SU-DHL-6 (cell line): ENCODE measurements around the gene WDCP.

Source experiments
- EZH2phosphoT487 ChIP-seq: fragments of 200-600 bp; sonication (generic), shearing (Covaris generic); conservative IDR thresholded peaks from 2 replicates; pipeline ENCODE4 v1.6.1; 2018; ENCODE audit warnings: mild to moderate bottlenecking, antibody characterized with exemption, low read length, moderate library complexity, mixed read lengths
- TF ChIP-seq, protein P1 (sequence below): fragments of 200-600 bp; sonication (generic); IDR thresholded peaks from one replicate; pipeline ENCODE4 v1.5.1; 2017; ENCODE audit warnings: antibody characterized with exemption, mild to moderate bottlenecking, low read length, moderate library complexity; ENCODE audit not compliant: insufficient read depth, poor library complexity, severe bottlenecking

DNA sequence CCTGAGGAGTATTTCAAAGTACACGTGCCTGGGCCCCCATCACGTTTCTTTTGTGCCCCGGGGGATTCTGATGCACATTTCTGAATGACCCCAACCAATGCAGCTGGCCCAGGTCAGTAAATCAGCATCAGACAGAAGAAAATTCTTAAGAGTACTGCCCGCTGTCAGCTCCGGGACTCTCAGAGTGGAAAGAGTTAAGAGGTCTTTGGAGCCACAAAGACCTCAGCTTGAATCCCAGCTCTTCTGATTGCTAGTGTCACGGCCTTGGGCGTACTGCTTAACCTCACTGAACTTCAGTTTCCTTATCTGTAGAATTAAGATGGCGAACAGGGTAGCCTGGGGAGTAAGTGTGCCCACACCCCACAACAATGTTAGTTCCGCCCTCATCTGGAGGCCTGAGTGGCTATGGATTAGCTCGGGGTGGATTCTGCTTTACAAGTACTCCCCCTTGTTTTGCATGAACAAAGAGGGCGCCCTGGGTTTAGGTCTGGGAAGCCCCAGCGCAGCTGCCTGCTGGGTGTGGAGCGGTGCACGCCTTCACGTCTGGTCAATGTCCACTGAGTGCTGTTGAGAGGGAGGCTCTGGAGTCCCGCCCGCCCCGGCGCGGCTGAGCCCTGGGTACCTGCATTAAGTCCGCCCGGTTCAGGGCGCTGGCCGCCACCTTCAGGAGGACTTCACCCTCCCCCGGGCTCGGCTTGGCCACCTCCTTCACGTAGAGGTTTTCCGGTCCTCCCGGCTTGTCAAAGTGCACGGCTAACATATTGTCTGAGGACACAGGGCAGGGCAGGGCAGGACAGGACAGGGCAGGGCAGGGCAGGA lies 36.6 kb upstream of the WDCP start:
- TF ChIP-seq, protein P1, sequence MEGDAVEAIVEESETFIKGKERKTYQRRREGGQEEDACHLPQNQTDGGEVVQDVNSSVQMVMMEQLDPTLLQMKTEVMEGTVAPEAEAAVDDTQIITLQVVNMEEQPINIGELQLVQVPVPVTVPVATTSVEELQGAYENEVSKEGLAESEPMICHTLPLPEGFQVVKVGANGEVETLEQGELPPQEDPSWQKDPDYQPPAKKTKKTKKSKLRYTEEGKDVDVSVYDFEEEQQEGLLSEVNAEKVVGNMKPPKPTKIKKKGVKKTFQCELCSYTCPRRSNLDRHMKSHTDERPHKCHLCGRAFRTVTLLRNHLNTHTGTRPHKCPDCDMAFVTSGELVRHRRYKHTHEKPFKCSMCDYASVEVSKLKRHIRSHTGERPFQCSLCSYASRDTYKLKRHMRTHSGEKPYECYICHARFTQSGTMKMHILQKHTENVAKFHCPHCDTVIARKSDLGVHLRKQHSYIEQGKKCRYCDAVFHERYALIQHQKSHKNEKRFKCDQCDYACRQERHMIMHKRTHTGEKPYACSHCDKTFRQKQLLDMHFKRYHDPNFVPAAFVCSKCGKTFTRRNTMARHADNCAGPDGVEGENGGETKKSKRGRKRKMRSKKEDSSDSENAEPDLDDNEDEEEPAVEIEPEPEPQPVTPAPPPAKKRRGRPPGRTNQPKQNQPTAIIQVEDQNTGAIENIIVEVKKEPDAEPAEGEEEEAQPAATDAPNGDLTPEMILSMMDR: no peak
- TF ChIP-seq EZH2phosphoT487: no peak
